Panc1 (cell line): ENCODE results near the gene PHF10. TPM values are rescaled to one million over a fixed set of nuclear protein-coding genes. Genes with fewer than 3 reads are reported as not detected.

Experiments
- ATAC-seq: fragments of 200-7000 bp; cut with Tn5 transposase; 2 replicates; pipeline ENCODE4 v1.9.1; 2020; ENCODE audit warnings: mild to moderate bottlenecking, moderate library complexity
- BruUV-seq: library from RNA; stranded (reverse); fragments of 400-500 nt; replicated peaks from 2 replicates; lab custom pipeline; 2021; lab: Mats Ljungman, UMichigan
- CTCF ChIA-PET: fragments of 300-600 bp; sonication (Branson Sonifier 250); formaldehyde crosslinking; loops from one replicate; lab custom pipeline; 2022; ENCODE audit warnings: antibody characterized with exemption; lab: Charles Lee
- POLR2A ChIA-PET: fragments of 300-600 bp; sonication (Branson Sonifier 250); formaldehyde crosslinking; loops from one replicate; lab custom pipeline; 2022; ENCODE audit warnings: antibody characterized with exemption; lab: Charles Lee
- DNase-seq: peaks from one replicate; pipeline ENCODE4 v3.0.0-alpha.2; 2010; ENCODE audit warnings: low read depth, low spot score
- H3K27ac ChIP-seq: 2 replicates; pipeline ENCODE4 v1.5.1; 2011; ENCODE audit warnings: mild to moderate bottlenecking, low read length, inconsistent platforms
- H3K27me3 ChIP-seq: fragments of 200-500 bp; sonication (Bioruptor generic); 2 replicates; pipeline ENCODE4 v1.6.0; 2014; ENCODE audit warnings: low read length, inconsistent platforms; ENCODE audit not compliant: control insufficient read depth, insufficient read depth
- H3K36me3 ChIP-seq: fragments of 200-500 bp; sonication (Bioruptor generic); 2 replicates; pipeline ENCODE4 v1.5.1; 2014; ENCODE audit warnings: inconsistent platforms, mild to moderate bottlenecking, low read length, moderate library complexity; ENCODE audit not compliant: control insufficient read depth, insufficient read depth
- H3K4me1 ChIP-seq: 2 replicates; pipeline ENCODE4 v1.5.1; 2011; ENCODE audit warnings: inconsistent platforms, mild to moderate bottlenecking, low read length, moderate library complexity; ENCODE audit not compliant: control insufficient read depth, insufficient read depth
- H3K4me3 ChIP-seq, 2 experiments: 2 replicates each; pipeline ENCODE4 v1.5.1; 2011 to 2012; ENCODE audit warnings: low read depth in 2 of 2, low read length in 2 of 2, mild to moderate bottlenecking in 2 of 2, inconsistent platforms in 1 of 2, moderate library complexity in 1 of 2
- H3K9me3 ChIP-seq: fragments of 200-500 bp; sonication (Bioruptor generic); 2 replicates; pipeline ENCODE4 v1.5.1; 2014; ENCODE audit warnings: low read depth, mild to moderate bottlenecking, inconsistent platforms, low read length, moderate library complexity; ENCODE audit not compliant: control insufficient read depth, insufficient read depth
- POLR2AphosphoS5 ChIP-seq: IDR thresholded peaks from 2 replicates; pipeline ENCODE4 v1.6.1; 2012; ENCODE audit warnings: mild to moderate bottlenecking, low read depth, low read length, moderate library complexity
- REST ChIP-seq, 2 experiments: IDR thresholded peaks; 2 replicates each; pipeline ENCODE4 v1.6.1; 2011 to 2012; ENCODE audit warnings: low read depth in 2 of 2, control low read depth in 1 of 2, low read length in 1 of 2, mild to moderate bottlenecking in 1 of 2, moderate library complexity in 1 of 2; ENCODE audit not compliant: insufficient read depth in 1 of 2
- SIN3A ChIP-seq: IDR thresholded peaks from 2 replicates; pipeline ENCODE4 v1.6.1; 2012; ENCODE audit warnings: low read depth, mild to moderate bottlenecking, low read length, moderate library complexity, borderline replicate concordance; ENCODE audit not compliant: insufficient read depth
- TCF7L2 ChIP-seq: IDR thresholded peaks from 2 replicates; pipeline ENCODE4 v1.6.1; 2011; ENCODE audit warnings: mild to moderate bottlenecking, low read depth, low read length, inconsistent platforms
- in situ Hi-C: cut with HindIII; loops from 2 replicates; pipeline ENCODE4 v1.10.0; 2016; ENCODE audit warnings: low sequenced_read_pairs, low pct_unique_long_range_greater_than_20kb
- intact Hi-C: fragments of 100-400 bp; cut with micrococcal nuclease; formaldehyde crosslinking; loops from one replicate; pipeline ENCODE4 v1.10.0; 2022; ENCODE audit not compliant: unreplicated experiment
- total RNA-seq: library from RNA; stranded (reverse); gene quantifications from one replicate; pipeline ENCODE4 v1.2.1, GENCODE V29; 2021; ENCODE audit not compliant: unreplicated experiment
- TF ChIP-seq, protein P1 (sequence below): fragments of 450-650 bp; IDR thresholded peaks from 2 replicates; pipeline ENCODE4 v1.5.1; 2017; ENCODE audit warnings: mild to moderate bottlenecking

PHF10 gene
- total RNA-seq, 1 experiment from 2014 or later, result 71.7 TPM

GRCh38 chr6:169664227-169664626, 60.1 kb downstream of the PHF10 start:
- no peak for TF ChIP-seq POLR2AphosphoS5
- no peak for TF ChIP-seq TCF7L2
- no peak for TF ChIP-seq SIN3A
- no peak for TF ChIP-seq REST (IDR thresholded peaks at IDR 0.05; ENCODE audit: insufficient read depth in 1 of 2, low read depth in 2 of 2, low read length in 1 of 2)
- TF ChIP-seq, protein P1, sequence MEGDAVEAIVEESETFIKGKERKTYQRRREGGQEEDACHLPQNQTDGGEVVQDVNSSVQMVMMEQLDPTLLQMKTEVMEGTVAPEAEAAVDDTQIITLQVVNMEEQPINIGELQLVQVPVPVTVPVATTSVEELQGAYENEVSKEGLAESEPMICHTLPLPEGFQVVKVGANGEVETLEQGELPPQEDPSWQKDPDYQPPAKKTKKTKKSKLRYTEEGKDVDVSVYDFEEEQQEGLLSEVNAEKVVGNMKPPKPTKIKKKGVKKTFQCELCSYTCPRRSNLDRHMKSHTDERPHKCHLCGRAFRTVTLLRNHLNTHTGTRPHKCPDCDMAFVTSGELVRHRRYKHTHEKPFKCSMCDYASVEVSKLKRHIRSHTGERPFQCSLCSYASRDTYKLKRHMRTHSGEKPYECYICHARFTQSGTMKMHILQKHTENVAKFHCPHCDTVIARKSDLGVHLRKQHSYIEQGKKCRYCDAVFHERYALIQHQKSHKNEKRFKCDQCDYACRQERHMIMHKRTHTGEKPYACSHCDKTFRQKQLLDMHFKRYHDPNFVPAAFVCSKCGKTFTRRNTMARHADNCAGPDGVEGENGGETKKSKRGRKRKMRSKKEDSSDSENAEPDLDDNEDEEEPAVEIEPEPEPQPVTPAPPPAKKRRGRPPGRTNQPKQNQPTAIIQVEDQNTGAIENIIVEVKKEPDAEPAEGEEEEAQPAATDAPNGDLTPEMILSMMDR, result no peak
- Histone ChIP-seq H3K4me1 (no peaks in the 10 kb centered on the region), H3K27ac (no peak overlapping the region), H3K36me3 (peaks cover 12% of the 10 kb centered on the region), H3K9me3 (no peaks in the 10 kb centered on the region), H3K4me3 (no peak overlapping the region), H3K27me3 (no peaks in the 10 kb centered on the region)
- ChIA-PET POLR2A (no interaction called here), CTCF (no interaction called here)
- no TSS peak for BruUV-seq
- DNase-seq (no peak), ATAC-seq (no peak)
- intact Hi-C loops (no loop called here), in situ Hi-C loops (no loop called here)

- ATAC-seq (no peak), DNase-seq (no peak)
- H3K4me1 ChIP-seq, result no peaks in the 10 kb centered on the region
- in situ Hi-C loops, result no loop called here
- no peaks in the 10 kb centered on the region for H3K27me3 ChIP-seq
- H3K36me3 ChIP-seq, result peaks cover 10% of the 10 kb centered on the region
- POLR2A ChIA-PET, result no interaction called here
- intact Hi-C loops, result no loop called here
- CTCF ChIA-PET, result no interaction called here
- H3K4me3 ChIP-seq, result no peak overlapping the region
- H3K9me3 ChIP-seq, result no peaks in the 10 kb centered on the region
- H3K27ac ChIP-seq, result no peak overlapping the region
- no TSS peak for BruUV-seq
- TF ChIP-seq TCF7L2 (no peak), POLR2AphosphoS5 (no peak), REST (IDR thresholded peaks at IDR 0.05; ENCODE audit: insufficient read depth in 1 of 2, low read depth in 2 of 2, low read length in 1 of 2) (no peak), SIN3A (no peak)
- TF ChIP-seq, protein P1, result no peak
These were observed 60.8 kb downstream of the PHF10 start for GRCh38 chr6:169663468-169663867.
